Fibroblast of pulmonary artery (primary cell): ENCODE data around the gene CACNA2D1.
A peak's percentile ranks its signal among the peaks of the same experiment; 100 is the strongest.

Experiments used
- DNase-seq: peaks from one replicate; pipeline ENCODE4 v3.0.0-alpha.2; 2010; ENCODE audit warnings: low read depth
- H3K4me3 ChIP-seq: replicated peaks from 2 replicates; pipeline ENCODE4 v1.5.1; 2011; ENCODE audit warnings: low read depth, mild to moderate bottlenecking, control low read depth, low read length, moderate library complexity
- CTCF ChIP-seq: IDR thresholded peaks from 2 replicates; pipeline ENCODE4 v1.5.1; 2011; ENCODE audit warnings: mild to moderate bottlenecking, control low read depth, low read length, inconsistent platforms; ENCODE audit errors: missing control alignments

Gene CACNA2D1

GRCh38 chr7:82443547-82444219 lies at the start of gene CACNA2D1:
TSS of gene CACNA2D1 (minus strand) at chr7:82443777.
- H3K4me3 ChIP-seq: peak within 1 kb of the TSS; percentile 61
- DNase-seq: peak; percentile 94
- TF ChIP-seq CTCF: no peak

- TF ChIP-seq CTCF: peak; percentile 84
- no peak overlapping the region for H3K4me3 ChIP-seq
- peak; percentile 57 for DNase-seq
Measured at GRCh38 chr7:82481499-82482097, 38.0 kb upstream of the CACNA2D1 start.

GRCh38 chr7:82477733-82478515 lies 34.3 kb upstream of the CACNA2D1 start:
- no peak for TF ChIP-seq CTCF
- no peak overlapping the region for H3K4me3 ChIP-seq
- DNase-seq: no peak

GRCh38 chr7:82472966-82473365 lies 29.4 kb upstream of the CACNA2D1 start:
- DNase-seq: no peak
- H3K4me3 ChIP-seq: no peak overlapping the region
- TF ChIP-seq CTCF: no peak

- DNase-seq: no peak
- TF ChIP-seq CTCF: no peak
- no peak overlapping the region for H3K4me3 ChIP-seq
Measured at GRCh38 chr7:82471351-82472020, 27.9 kb upstream of the CACNA2D1 start.

- no peak for DNase-seq
- no peak for TF ChIP-seq CTCF
- no peak overlapping the region for H3K4me3 ChIP-seq
Measured at GRCh38 chr7:82469207-82469606, 25.6 kb upstream of the CACNA2D1 start.
